A673 (cell line): ENCODE data around the gene BABAM1.

Experiments
- EZH2 ChIP-seq: fragments of 200-600 bp; sonication (generic); IDR thresholded peaks from 2 replicates; pipeline ENCODE4 v1.6.1; 2017; ENCODE audit warnings: borderline replicate concordance, low read depth, mild to moderate bottlenecking, mixed read lengths, antibody characterized with exemption, low read length; ENCODE audit not compliant: poor library complexity, severe bottlenecking
- TF ChIP-seq, protein P1 (sequence below): fragments of 300-800, 200-600 bp; sonication (generic); conservative IDR thresholded peaks from 2 replicates; pipeline ENCODE4 v1.5.1; 2017; ENCODE audit warnings: low read depth, mild to moderate bottlenecking, antibody characterized with exemption, low read length, moderate library complexity, mixed read lengths

DNA sequence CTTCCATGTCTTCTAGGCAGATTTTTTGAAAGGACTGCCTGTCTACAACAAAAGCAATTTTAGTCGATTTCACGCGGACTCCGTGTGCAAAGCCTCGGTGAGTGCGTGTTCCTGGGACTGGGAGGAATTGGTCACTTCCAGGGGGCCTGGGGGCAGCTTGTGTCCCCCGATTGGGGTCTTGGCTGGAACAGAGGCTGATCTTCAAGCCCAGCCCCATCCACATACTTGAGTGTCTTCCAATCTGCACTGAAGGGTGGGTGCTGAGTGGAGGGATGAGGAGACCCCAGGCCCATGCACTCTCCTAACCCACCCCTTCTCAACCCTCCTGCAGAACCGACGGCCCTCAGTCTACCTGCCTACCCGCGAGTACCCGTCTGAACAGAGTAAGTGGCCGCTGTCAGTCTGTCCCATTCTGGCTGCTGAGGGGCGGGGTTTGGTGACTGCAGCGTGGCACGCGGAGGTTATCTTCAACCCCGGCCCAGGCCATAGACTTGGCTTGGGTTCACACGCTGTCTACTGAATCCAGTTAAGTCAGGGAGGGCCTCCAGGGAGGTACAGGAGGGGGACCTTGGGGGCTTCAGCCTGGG, 46.9 kb downstream of the BABAM1 start:
- TF ChIP-seq EZH2, result no peak
- TF ChIP-seq, protein P1, sequence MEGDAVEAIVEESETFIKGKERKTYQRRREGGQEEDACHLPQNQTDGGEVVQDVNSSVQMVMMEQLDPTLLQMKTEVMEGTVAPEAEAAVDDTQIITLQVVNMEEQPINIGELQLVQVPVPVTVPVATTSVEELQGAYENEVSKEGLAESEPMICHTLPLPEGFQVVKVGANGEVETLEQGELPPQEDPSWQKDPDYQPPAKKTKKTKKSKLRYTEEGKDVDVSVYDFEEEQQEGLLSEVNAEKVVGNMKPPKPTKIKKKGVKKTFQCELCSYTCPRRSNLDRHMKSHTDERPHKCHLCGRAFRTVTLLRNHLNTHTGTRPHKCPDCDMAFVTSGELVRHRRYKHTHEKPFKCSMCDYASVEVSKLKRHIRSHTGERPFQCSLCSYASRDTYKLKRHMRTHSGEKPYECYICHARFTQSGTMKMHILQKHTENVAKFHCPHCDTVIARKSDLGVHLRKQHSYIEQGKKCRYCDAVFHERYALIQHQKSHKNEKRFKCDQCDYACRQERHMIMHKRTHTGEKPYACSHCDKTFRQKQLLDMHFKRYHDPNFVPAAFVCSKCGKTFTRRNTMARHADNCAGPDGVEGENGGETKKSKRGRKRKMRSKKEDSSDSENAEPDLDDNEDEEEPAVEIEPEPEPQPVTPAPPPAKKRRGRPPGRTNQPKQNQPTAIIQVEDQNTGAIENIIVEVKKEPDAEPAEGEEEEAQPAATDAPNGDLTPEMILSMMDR, result no peak
